Stimulated activated memory B cell treated with anti-CD40 and anti-IgM and Interleukin-4, amounts not matched to agents 10 μg/mL and 1 μg/mL and 100 μg/mL, for 72 hours (primary cell): ENCODE measurements around the gene COG1.

Experiments used
- ATAC-seq: fragments of 150-1000 bp; cut with Tn5 transposase; 2 replicates; pipeline ENCODE4 v1.10.0; 2021
- H3K27ac Mint-ChIP-seq: one replicate; pipeline ENCODE4 v1.8.0; 2022; ENCODE audit warnings: mild to moderate bottlenecking, mixed read lengths
- H3K27me3 Mint-ChIP-seq: one replicate; pipeline ENCODE4 v1.8.0; 2022; ENCODE audit warnings: mixed read lengths
- H3K36me3 Mint-ChIP-seq: one replicate; pipeline ENCODE4 v1.8.0; 2022; ENCODE audit warnings: mixed read lengths
- H3K4me1 Mint-ChIP-seq: one replicate; pipeline ENCODE4 v1.8.0; 2022; ENCODE audit warnings: mixed read lengths
- H3K4me3 Mint-ChIP-seq: one replicate; pipeline ENCODE4 v1.8.0; 2022; ENCODE audit warnings: mild to moderate bottlenecking, moderate library complexity, mixed read lengths
- H3K9me3 Mint-ChIP-seq: one replicate; pipeline ENCODE4 v1.8.0; 2022; ENCODE audit warnings: mixed read lengths

COG1 gene

DNA sequence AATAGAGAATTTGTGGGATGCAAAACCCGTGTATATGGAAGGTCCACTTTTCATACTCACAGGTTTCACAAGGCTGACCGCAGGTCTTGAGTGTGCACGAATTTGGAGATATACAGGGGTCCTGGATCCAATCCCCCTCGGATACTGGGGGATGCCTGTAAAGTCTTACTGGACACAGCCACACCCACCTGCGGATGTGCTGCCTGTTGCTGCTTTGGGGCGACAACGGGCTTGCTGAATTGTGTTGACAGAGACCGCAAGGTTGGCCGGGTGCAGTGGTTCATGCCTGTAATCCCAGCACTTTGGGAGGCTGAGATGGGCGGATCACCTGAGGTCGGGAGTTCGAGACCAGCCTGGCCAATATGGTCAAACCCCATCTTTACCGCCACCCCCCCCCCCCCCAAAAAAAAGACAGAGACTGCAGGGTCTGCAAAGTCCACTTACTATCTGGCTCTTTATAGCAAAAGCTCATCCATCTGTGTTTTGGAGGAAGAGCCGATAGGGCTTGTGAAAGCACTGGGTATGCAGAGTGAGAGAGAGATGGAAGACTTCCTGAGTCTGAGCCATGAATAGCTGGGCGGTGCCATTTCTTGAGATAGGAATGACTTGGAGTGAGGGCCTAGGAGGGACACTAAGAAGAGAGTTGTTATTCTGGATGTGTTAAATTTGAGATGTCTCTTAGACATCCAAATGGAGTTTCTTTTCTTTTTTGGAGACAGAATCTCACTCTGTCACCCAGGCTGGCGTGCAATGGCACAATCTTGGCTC, 6.4 kb upstream of the COG1 start:
- Mint-ChIP-seq H3K9me3 (no peaks in the 10 kb centered on the region), H3K4me1 (peaks cover 4% of the 10 kb centered on the region), H3K27ac (no peak overlapping the region), H3K36me3 (no peaks in the 10 kb centered on the region), H3K27me3 (no peaks in the 10 kb centered on the region), H3K4me3 (no peak overlapping the region)
- ATAC-seq: no peak

- ATAC-seq: no peak
- Mint-ChIP-seq H3K27ac (no peak overlapping the region), H3K27me3 (no peaks in the 10 kb centered on the region), H3K4me1 (peaks cover 6% of the 10 kb centered on the region), H3K4me3 (no peak overlapping the region), H3K36me3 (no peaks in the 10 kb centered on the region), H3K9me3 (no peaks in the 10 kb centered on the region)
These were observed 5.6 kb upstream of the COG1 start for GRCh38 chr17:73187203-73187769.

DNA sequence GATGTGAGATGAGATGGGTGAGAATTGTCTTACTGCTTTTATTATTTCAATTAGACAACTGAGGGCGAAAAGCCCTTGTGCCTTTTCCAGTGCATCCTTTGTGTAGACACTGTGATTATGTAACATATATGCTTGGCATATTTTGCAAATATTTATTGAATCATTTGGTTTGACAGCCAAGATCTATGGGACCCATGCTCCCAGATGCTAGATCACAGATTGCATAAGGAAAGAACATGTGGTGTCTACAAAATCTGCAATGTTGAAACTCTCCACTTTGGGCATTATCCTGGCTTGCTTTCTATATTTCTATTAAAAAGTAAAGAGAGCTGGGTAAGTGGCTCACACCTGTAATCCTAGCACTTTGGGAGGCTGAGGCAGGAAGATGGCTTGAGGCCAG, 4.8 kb upstream of the COG1 start:
- ATAC-seq: no peak
- no peak overlapping the region for H3K27ac Mint-ChIP-seq
- no peaks in the 10 kb centered on the region for H3K27me3 Mint-ChIP-seq
- peaks cover 6% of the 10 kb centered on the region for H3K4me1 Mint-ChIP-seq
- H3K36me3 Mint-ChIP-seq: no peaks in the 10 kb centered on the region
- no peak overlapping the region for H3K4me3 Mint-ChIP-seq
- H3K9me3 Mint-ChIP-seq: no peaks in the 10 kb centered on the region

- Mint-ChIP-seq H3K36me3 (no peaks in the 10 kb centered on the region), H3K4me3 (no peak overlapping the region), H3K27ac (no peak overlapping the region), H3K4me1 (peaks cover 17% of the 10 kb centered on the region), H3K27me3 (no peaks in the 10 kb centered on the region), H3K9me3 (no peaks in the 10 kb centered on the region)
- ATAC-seq: no peak
These were observed 3.3 kb upstream of the COG1 start for GRCh38 chr17:73189417-73190099.

GRCh38 chr17:73191443-73192205, 1.2 kb upstream of the COG1 start:
- Mint-ChIP-seq H3K9me3 (no peaks in the 10 kb centered on the region), H3K27me3 (no peaks in the 10 kb centered on the region), H3K4me3 (peak overlapping the region; percentile 99), H3K4me1 (peaks cover 20% of the 10 kb centered on the region), H3K27ac (peak overlapping the region; percentile 92), H3K36me3 (peaks cover 4% of the 10 kb centered on the region)
- ATAC-seq: peak; percentile 58

DNA sequence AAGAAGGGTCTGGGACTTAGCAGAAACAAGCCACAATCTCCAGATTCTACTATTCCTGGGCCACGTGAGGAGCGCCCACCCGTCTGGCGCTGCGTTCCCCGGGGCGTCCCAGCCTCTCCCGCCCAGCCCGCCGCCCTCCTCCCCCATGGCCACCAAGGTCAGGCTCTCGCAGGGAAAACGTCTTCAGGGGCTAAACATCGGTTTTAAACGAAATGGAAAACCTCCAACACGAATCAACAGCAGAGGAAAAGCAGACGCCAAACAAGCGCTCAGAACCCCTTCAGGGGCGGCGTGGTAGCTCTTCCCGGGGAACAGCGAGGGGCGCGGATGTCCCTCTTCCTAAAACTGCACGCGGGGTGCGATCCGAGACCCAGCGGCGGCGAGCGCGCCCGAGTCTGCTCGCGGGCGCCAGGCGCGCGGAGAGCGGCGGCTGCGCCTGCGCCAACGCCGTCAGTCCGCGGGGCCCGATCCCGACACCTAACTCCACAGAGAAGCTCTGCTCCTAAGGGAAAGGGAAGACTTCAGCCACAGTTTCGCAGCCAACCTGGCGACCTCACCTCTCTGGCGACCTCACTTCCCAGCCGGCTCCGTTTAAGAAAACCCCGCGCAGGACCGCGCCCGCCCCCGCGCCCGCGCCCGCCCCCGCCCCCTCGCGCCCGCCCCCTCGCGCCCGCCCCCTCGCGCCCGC, 505 bp upstream of the COG1 start:
- Mint-ChIP-seq H3K4me1 (peaks cover 20% of the 10 kb centered on the region), H3K4me3 (peak overlapping the region; percentile 99)
- ATAC-seq: peak; percentile 90

DNA sequence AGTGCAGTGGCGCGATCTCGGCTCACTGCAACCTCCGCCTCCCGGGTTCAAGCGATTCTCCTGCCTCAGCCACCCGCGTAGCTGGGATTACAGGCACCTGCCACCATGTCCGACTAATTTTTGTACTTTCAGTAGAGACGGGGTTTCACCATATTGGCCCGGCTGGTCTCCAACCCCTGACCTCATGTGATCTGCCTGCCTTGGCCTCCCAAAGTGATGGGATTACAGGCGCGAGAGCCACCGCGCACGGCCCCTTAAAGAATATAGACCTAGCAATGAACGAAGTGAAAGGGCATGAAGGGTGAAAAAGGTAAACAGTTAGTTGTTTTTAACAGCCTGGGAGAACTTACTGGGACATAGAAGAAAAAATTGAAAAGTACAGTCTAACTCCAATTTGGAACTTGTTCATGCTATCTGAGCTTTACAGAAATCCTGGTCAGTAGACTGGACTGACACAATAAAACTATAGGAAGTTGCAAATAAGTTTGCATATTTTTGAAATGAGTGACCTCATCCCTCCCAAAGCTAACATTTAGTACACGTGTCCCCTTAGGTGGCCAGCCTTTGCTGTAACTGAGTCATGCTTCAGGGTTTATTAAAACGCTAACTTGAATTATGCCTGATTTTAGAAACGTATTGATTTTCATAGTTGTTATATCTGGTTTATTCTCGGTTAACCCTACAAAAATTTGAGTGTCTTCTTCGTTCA, 1.8 kb downstream of the COG1 start:
- Mint-ChIP-seq H3K9me3 (no peaks in the 10 kb centered on the region), H3K36me3 (peaks cover 33% of the 10 kb centered on the region), H3K27ac (no peak overlapping the region), H3K27me3 (no peaks in the 10 kb centered on the region), H3K4me3 (peak overlapping the region; percentile 21), H3K4me1 (peaks cover 20% of the 10 kb centered on the region)
- ATAC-seq: no peak

More for the DNA sequence above, 505 bp upstream of the COG1 start:
- Mint-ChIP-seq H3K27me3 (no peaks in the 10 kb centered on the region), H3K27ac (peak overlapping the region; percentile 92), H3K9me3 (no peaks in the 10 kb centered on the region), H3K36me3 (peaks cover 11% of the 10 kb centered on the region)

DNA sequence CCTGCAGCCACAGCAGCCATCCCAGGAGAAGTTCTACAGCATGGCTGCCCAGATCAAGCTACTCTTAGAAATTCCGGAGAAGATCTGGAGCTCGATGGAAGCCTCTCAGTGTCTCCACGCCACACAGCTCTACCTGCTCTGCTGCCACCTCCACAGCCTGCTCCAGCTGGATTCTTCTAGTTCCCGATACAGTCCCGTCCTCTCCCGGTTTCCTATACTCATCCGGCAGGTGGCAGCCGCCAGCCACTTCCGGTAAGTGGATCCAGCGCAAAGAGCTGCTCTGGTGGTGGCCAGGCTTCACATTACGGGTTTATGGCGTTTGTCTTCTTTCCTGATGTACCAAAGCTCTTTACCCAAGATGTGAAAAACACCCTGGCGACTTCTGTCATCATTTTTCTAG, 3.6 kb downstream of the COG1 start:
- no peak overlapping the region for H3K27ac Mint-ChIP-seq
- H3K4me1 Mint-ChIP-seq: peaks cover 15% of the 10 kb centered on the region
- H3K4me3 Mint-ChIP-seq: no peak overlapping the region
- H3K36me3 Mint-ChIP-seq: peaks cover 50% of the 10 kb centered on the region
- no peaks in the 10 kb centered on the region for H3K27me3 Mint-ChIP-seq
- H3K9me3 Mint-ChIP-seq: no peaks in the 10 kb centered on the region
- no peak for ATAC-seq

DNA sequence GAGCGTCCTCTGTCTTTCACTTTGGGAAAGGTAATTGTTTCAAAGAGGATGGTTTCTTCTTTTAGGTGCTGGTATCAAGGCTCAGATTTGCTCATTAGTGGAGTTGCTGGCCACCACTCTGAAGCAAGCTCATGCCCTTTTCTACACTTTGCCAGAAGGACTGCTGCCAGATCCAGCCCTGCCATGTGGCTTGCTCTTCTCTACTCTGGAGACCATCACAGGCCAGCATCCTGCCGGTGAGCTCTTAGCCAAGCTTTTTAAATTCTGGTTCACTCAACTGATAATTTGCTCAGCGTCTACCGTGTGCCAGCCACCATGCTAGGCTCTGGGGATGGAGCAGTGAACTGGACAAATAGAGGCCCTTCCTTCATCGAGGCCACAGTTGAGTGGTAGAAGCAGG, 4.3 kb downstream of the COG1 start:
- Mint-ChIP-seq H3K4me1 (peaks cover 13% of the 10 kb centered on the region), H3K27ac (no peak overlapping the region), H3K36me3 (peaks cover 55% of the 10 kb centered on the region), H3K9me3 (no peaks in the 10 kb centered on the region), H3K27me3 (no peaks in the 10 kb centered on the region), H3K4me3 (no peak overlapping the region)
- ATAC-seq: no peak

GRCh38 chr17:73198201-73198929, 5.5 kb downstream of the COG1 start:
- H3K36me3 Mint-ChIP-seq: peaks cover 66% of the 10 kb centered on the region
- H3K27me3 Mint-ChIP-seq: no peaks in the 10 kb centered on the region
- H3K27ac Mint-ChIP-seq: no peak overlapping the region
- ATAC-seq: no peak
- H3K4me3 Mint-ChIP-seq: no peak overlapping the region
- peaks cover 12% of the 10 kb centered on the region for H3K4me1 Mint-ChIP-seq
- no peaks in the 10 kb centered on the region for H3K9me3 Mint-ChIP-seq

- Mint-ChIP-seq H3K36me3 (peaks cover 70% of the 10 kb centered on the region), H3K27me3 (no peaks in the 10 kb centered on the region), H3K9me3 (no peaks in the 10 kb centered on the region), H3K4me1 (peaks cover 7% of the 10 kb centered on the region), H3K4me3 (no peak overlapping the region), H3K27ac (no peak overlapping the region)
- ATAC-seq: no peak
These were observed 6.0 kb downstream of the COG1 start for GRCh38 chr17:73198930-73199260.

DNA sequence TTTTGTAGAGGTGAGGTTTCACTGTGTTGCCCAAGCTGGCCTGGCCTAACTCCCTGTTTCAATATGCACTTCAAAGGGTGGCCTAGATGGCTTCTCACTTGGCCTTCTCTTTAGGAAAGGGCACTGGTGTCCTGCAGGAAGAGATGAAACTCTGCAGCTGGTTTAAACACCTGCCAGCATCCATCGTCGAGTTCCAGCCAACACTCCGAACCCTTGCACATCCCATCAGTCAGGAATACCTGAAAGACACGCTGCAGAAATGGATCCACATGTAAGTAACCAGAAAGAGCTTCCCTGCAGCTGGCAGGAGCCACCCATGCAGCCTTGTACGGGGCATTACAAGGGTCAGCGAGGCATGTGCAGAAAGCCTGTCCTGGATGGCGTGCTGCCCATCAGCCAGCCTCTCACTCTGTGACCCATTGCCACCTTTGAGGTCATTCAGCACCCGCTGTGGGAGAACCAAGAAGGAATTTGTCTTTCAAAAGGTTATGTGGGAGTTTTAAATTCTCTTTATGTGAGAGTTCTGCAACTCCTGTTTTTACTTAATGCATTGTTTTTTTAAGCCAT, 7.0 kb downstream of the COG1 start:
- ATAC-seq: no peak
- Mint-ChIP-seq H3K27ac (no peak overlapping the region), H3K4me3 (no peak overlapping the region), H3K36me3 (peaks cover 73% of the 10 kb centered on the region), H3K27me3 (no peaks in the 10 kb centered on the region), H3K9me3 (no peaks in the 10 kb centered on the region), H3K4me1 (peaks cover under 1% of the 10 kb centered on the region)

DNA sequence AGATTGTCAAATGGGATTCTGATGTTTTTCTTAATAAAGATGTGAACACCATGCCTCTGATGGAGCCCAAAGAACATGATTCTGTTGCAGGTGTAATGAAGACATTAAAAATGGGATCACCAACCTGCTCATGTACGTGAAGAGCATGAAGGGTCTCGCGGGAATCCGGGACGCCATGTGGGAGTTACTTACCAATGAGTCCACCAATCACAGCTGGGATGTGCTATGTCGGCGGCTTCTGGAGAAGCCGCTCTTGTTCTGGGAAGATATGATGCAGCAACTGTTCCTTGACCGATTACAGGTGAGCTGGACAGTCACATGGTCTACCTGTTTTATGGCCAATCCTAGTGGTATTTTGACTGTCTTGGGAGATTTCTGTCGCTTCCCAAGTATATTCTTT, 7.6 kb downstream of the COG1 start:
- Mint-ChIP-seq H3K9me3 (no peaks in the 10 kb centered on the region), H3K4me1 (no peaks in the 10 kb centered on the region), H3K36me3 (peaks cover 80% of the 10 kb centered on the region), H3K4me3 (no peak overlapping the region), H3K27ac (no peak overlapping the region), H3K27me3 (no peaks in the 10 kb centered on the region)
- ATAC-seq: no peak
